ENCODE results near the gene EPHA6.

GRCh38 chr3:97658668-97659285 lies 844.4 kb downstream of the EPHA6 start:
- TF ChIP-seq POLR2A (IDR thresholded peaks at IDR 0.05; ENCODE audit: low read depth, low read length) (no peak), TAF1 (IDR thresholded peaks at IDR 0.05; ENCODE audit: low read depth, low read length) (no peak), POLR2AphosphoS5 (IDR thresholded peaks at IDR 0.05; ENCODE audit: low read depth, low read length) (no peak), SPI1 (IDR thresholded peaks at IDR 0.05; ENCODE audit: low read depth, low read length) (no peak), POU2F2 (IDR thresholded peaks at IDR 0.05; ENCODE audit: low read depth, low read length) (no peak), PAX5 (IDR thresholded peaks at IDR 0.05; ENCODE audit: insufficient read depth, low read length, severe bottlenecking) (no peak)
